ENCODE measurements around the gene PSMD3.
"Not testable (repeated sequence)": the region's sequence is repeated elsewhere in the genome, so short reads cannot be mapped to it uniquely, and the experiment has no call there.

PSMD3 gene

GRCh38 chr17:39980351-39981206, at the start of gene PSMD3:
TSS of gene PSMD3 (plus strand) at chr17:39980807. CDS start at chr17:39980971, 164 bp downstream.
- peaks cover 23% of the 10 kb centered on the region for H3K4me1 Mint-ChIP-seq
- peak within 1 kb of the TSS; percentile 86 for H3K4me3 Mint-ChIP-seq
- peak within 1 kb of the TSS; percentile 91 for H3K27ac Mint-ChIP-seq
- peaks cover 12% of the 10 kb centered on the region for H3K36me3 Mint-ChIP-seq
- H3K27me3 Mint-ChIP-seq, result no peaks in the 10 kb centered on the region
- ATAC-seq, result peak; percentile 99
- H3K9me3 Mint-ChIP-seq, result no peaks in the 10 kb centered on the region

GRCh38 chr17:39933912-39934311, 46.7 kb upstream of the PSMD3 start:
- no peak overlapping the region for H3K4me3 Mint-ChIP-seq
- no peak for ATAC-seq
- H3K9me3 Mint-ChIP-seq, result no peaks in the 10 kb centered on the region
- no peaks in the 10 kb centered on the region for H3K27me3 Mint-ChIP-seq
- H3K27ac Mint-ChIP-seq, result no peak overlapping the region
- H3K36me3 Mint-ChIP-seq, result no peaks in the 10 kb centered on the region
- H3K4me1 Mint-ChIP-seq, result peaks cover 30% of the 10 kb centered on the region

DNA sequence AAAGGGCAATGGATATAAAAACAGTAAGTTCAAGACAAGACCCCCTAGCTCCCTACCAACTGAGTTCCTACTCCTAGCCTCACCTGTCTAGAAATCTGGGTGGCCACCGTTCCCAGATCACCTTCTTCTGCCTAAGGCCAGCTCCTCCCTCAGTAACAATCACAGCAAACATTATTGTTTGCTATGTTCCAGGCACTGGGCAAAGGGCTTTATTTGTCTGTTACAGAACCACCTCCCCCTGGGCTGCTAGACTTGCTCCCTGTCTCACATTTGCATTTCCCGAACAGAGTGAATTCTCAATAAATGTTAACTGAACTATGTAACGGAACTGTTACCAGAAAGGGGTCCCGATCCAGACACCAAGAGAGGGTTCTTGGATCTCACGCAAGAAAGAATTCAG, 46.3 kb upstream of the PSMD3 start:
- no peak for ATAC-seq
- H3K9me3 Mint-ChIP-seq, result no peaks in the 10 kb centered on the region
- H3K36me3 Mint-ChIP-seq, result no peaks in the 10 kb centered on the region
- no peak overlapping the region for H3K27ac Mint-ChIP-seq
- peaks cover 30% of the 10 kb centered on the region for H3K4me1 Mint-ChIP-seq
- no peak overlapping the region for H3K4me3 Mint-ChIP-seq
- no peaks in the 10 kb centered on the region for H3K27me3 Mint-ChIP-seq

GRCh38 chr17:39935909-39936308, 44.7 kb upstream of the PSMD3 start:
- no peak overlapping the region for H3K27ac Mint-ChIP-seq
- H3K27me3 Mint-ChIP-seq, result no peaks in the 10 kb centered on the region
- H3K9me3 Mint-ChIP-seq, result no peaks in the 10 kb centered on the region
- peaks cover 36% of the 10 kb centered on the region for H3K4me1 Mint-ChIP-seq
- no peak overlapping the region for H3K4me3 Mint-ChIP-seq
- H3K36me3 Mint-ChIP-seq, result no peaks in the 10 kb centered on the region
- ATAC-seq, result no peak

GRCh38 chr17:39937447-39937846, 43.2 kb upstream of the PSMD3 start:
- H3K36me3 Mint-ChIP-seq, result no peaks in the 10 kb centered on the region
- peaks cover 41% of the 10 kb centered on the region for H3K4me1 Mint-ChIP-seq
- no peak overlapping the region for H3K4me3 Mint-ChIP-seq
- no peak for ATAC-seq
- H3K9me3 Mint-ChIP-seq, result no peaks in the 10 kb centered on the region
- H3K27me3 Mint-ChIP-seq, result no peaks in the 10 kb centered on the region
- peak overlapping the region; percentile 40 for H3K27ac Mint-ChIP-seq

DNA sequence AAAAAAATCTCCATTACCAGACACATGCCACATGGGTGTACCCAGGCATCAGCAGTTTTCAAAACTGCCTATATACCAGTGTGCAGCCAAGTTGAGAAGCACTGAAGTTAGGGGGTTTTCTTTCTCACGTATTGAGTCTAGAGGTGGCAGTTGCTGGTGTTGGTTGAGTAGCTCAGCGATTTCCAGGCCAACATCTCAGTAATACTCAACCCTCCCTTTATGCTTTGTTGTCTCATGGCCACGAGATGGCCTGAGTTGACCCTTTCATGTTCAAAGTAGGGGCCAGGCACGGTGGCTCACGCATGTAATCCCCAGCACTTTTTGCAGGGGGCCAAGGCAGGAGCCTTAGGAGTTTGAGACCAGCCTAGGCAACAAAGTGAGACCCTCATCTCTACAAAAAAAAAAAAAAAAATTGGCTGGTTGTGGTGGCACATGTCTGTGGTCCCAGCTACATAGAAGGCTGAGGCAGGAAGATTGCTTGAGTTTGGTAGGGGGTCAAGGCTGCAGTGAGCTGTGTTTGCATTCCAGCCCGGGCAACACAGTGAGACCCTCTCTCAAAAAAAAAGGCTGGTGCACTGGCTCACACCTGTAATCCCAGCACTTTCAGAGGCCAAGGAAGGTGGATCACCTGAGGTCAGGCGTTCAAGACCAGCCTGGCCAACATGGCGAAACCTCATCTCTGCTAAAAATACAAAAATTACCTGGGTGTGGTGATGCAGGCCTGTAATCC, 42.3 kb upstream of the PSMD3 start:
- peak; percentile 77 for ATAC-seq
- Mint-ChIP-seq H3K4me1 (peaks cover 47% of the 10 kb centered on the region), H3K9me3 (no peaks in the 10 kb centered on the region), H3K36me3 (no peaks in the 10 kb centered on the region), H3K27ac (peak overlapping the region; percentile 40), H3K27me3 (no peaks in the 10 kb centered on the region), H3K4me3 (no peak overlapping the region)

DNA sequence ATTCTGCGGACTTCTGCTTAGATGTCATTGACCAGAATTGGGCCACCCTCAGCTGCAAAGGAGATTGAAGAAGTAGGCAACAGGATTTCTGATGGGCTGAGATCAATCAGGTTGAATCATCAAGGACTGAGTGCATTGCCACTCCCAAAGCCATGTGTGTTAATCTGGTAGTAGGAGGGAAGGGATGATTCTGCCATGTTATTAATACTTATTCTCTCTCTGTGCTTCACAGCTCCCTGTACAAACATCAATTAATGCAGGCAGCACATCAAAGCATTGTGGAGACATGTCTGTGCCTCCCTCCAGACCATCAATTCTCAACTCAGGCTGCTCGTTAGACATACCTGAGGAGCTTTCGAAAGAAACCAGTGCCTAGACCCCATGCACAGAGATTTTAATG, 41.5 kb upstream of the PSMD3 start:
- H3K36me3 Mint-ChIP-seq, result no peaks in the 10 kb centered on the region
- no peak overlapping the region for H3K4me3 Mint-ChIP-seq
- H3K27ac Mint-ChIP-seq, result peak overlapping the region; percentile 79
- H3K27me3 Mint-ChIP-seq, result no peaks in the 10 kb centered on the region
- peaks cover 52% of the 10 kb centered on the region for H3K4me1 Mint-ChIP-seq
- no peaks in the 10 kb centered on the region for H3K9me3 Mint-ChIP-seq
- ATAC-seq, result no peak

GRCh38 chr17:39939588-39940419, 40.8 kb upstream of the PSMD3 start:
- Mint-ChIP-seq H3K4me1 (peaks cover 53% of the 10 kb centered on the region), H3K27me3 (no peaks in the 10 kb centered on the region), H3K36me3 (no peaks in the 10 kb centered on the region), H3K4me3 (no peak overlapping the region), H3K27ac (peak overlapping the region; percentile 79), H3K9me3 (no peaks in the 10 kb centered on the region)
- peak; percentile 86 for ATAC-seq

DNA sequence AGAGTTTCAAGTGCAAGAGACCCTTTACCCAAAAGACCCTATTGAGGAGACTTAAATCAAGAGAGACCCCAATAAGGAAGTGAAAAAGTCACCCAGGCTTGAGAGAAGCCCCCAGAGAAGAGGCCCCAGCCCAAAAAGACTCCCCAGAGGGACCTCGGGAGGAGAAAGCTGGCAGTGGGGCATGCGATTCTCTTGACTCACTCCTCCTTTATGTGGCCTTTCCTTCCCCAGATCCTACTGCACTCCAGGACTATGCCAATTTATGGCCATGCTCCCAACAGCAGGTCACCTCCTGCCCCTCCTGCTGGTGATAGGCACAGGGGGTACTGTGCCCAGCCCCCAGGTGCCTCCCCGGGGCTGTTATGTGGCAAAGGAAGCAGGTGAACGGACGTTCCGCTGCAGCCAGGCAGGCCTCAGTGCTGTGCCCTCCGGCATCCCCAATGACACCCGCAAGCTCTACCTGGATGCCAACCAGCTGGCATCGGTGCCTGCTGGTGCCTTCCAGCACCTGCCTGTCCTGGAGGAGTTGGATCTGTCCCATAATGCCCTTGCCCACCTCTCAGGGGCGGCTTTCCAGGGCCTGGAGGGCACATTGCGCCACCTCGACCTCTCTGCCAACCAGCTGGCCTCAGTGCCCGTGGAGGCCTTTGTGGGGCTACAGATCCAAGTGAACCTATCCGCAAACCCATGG, 36.8 kb upstream of the PSMD3 start:
- no peak for ATAC-seq
- Mint-ChIP-seq H3K4me3 (no peak overlapping the region), H3K4me1 (peaks cover 54% of the 10 kb centered on the region), H3K36me3 (no peaks in the 10 kb centered on the region), H3K27ac (no peak overlapping the region), H3K9me3 (no peaks in the 10 kb centered on the region), H3K27me3 (no peaks in the 10 kb centered on the region)

- no peaks in the 10 kb centered on the region for H3K9me3 Mint-ChIP-seq
- peaks cover 54% of the 10 kb centered on the region for H3K4me1 Mint-ChIP-seq
- no peak for ATAC-seq
- no peaks in the 10 kb centered on the region for H3K36me3 Mint-ChIP-seq
- H3K4me3 Mint-ChIP-seq, result no peak overlapping the region
- no peak overlapping the region for H3K27ac Mint-ChIP-seq
- H3K27me3 Mint-ChIP-seq, result no peaks in the 10 kb centered on the region
Measured at GRCh38 chr17:39944393-39944711, 36.3 kb upstream of the PSMD3 start.

DNA sequence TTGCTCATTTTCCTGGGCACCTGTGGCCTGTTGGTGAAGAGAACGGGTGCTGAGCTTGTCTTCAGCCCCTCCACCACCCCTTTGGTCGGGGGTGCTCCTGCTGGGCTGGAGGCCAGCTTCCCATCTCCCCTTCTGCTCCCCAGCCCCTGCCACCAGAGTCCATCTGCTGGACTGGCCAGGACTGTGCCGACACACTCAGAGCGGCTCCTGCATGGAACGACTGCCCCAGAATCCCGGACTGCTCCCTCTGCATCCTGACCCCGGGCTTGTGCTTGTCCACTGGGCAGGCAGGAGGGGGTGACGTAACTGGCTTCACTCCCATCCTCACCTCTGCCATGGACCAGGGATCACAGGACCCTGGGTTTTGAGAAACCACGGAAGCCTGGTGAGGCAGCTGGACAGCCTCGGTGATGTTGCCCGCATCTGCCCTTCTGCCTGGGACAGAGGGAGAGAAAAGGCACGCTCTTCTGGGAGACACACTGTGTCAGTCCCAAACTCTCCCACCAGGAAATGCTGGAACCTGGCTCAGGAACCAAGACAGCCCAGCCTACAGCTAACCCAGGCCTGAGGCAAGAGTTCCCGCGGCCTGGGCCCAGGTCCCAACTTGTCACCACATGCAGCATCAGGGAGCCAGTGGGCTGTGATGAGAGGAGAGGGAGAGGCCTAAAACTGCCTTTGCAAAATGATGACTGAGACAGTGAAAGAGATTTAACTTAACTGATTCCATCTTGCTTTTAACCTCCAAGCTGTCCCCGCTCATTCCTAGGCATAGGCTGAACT, 33.9 kb upstream of the PSMD3 start:
- Mint-ChIP-seq H3K4me1 (peaks cover 55% of the 10 kb centered on the region), H3K27ac (peak overlapping the region; percentile 79), H3K4me3 (no peak overlapping the region), H3K27me3 (no peaks in the 10 kb centered on the region), H3K9me3 (no peaks in the 10 kb centered on the region), H3K36me3 (no peaks in the 10 kb centered on the region)
- ATAC-seq, result no peak

DNA sequence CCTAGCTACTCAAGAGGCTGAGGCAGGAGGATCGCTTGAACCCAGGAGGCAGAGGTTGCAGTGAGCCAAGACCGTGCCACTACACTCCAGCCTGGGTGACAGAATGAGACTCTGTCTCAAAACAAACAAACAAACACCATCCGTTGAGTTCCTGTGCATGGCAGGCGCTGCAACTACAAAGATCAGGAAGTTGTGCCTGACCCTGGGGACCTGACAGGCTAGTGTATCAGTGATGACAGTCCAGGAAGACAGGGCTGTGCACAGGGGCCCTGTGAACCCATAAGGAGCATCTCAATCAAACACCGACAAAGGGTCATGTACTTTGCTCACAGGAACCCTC, 32.1 kb upstream of the PSMD3 start:
- not testable (repeated sequence) for H3K27me3 Mint-ChIP-seq, H3K9me3 Mint-ChIP-seq, ATAC-seq, H3K36me3 Mint-ChIP-seq, H3K4me3 Mint-ChIP-seq
- H3K27ac Mint-ChIP-seq, result peak overlapping the region; percentile 79
- H3K4me1 Mint-ChIP-seq, result peaks cover 56% of the 10 kb centered on the region

DNA sequence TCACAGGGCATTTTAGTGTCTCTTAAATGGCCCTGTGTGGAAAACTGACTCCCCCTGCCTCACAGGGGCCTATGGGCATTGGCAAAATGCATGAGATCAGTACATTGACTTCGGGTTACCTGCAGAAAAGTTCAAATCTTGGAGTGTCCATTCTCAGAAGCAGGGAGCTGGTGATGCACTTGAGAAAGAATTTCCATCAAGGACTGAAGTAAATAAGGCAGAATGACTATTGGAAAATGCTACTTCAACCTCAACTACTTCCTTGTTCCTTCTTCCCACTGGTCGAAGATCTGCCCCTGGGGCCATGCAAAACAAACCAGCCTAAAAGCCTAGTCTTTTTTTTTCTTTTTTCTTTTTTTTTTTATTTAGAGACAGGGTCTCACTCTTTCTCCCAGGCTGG, 31.6 kb upstream of the PSMD3 start:
- H3K9me3 Mint-ChIP-seq, result no peaks in the 10 kb centered on the region
- no peaks in the 10 kb centered on the region for H3K27me3 Mint-ChIP-seq
- no peak for ATAC-seq
- peaks cover 55% of the 10 kb centered on the region for H3K4me1 Mint-ChIP-seq
- H3K36me3 Mint-ChIP-seq, result no peaks in the 10 kb centered on the region
- peak overlapping the region; percentile 79 for H3K27ac Mint-ChIP-seq
- no peak overlapping the region for H3K4me3 Mint-ChIP-seq

GRCh38 chr17:39950871-39951348, 29.7 kb upstream of the PSMD3 start:
- no peak for ATAC-seq
- H3K4me3 Mint-ChIP-seq, result no peak overlapping the region
- H3K27ac Mint-ChIP-seq, result no peak overlapping the region
- H3K27me3 Mint-ChIP-seq, result no peaks in the 10 kb centered on the region
- peaks cover 60% of the 10 kb centered on the region for H3K4me1 Mint-ChIP-seq
- H3K36me3 Mint-ChIP-seq, result no peaks in the 10 kb centered on the region
- no peaks in the 10 kb centered on the region for H3K9me3 Mint-ChIP-seq

All from stimulated activated memory B cell treated with anti-CD40 and anti-IgM and Interleukin-4, amounts not matched to agents 10 μg/mL and 1 μg/mL and 100 μg/mL, for 72 hours (primary cell).